Stimulated activated CD8-positive, alpha-beta memory T cell treated with anti-CD3 and anti-CD28 coated beads, Interleukin-4, amount 100 ng/mL, for 1 hour (primary cell): Measurements from ENCODE around the gene POU2AF2.

Experiments used
- DNase-seq, 2 donors: peaks; one replicate each; pipeline ENCODE4 v3.0.0-alpha.2; 2020; ENCODE audit warnings: low read depth in 2 of 2, low spot score in 1 of 2

Gene POU2AF2

GRCh38 chr11:111329306-111330204 lies 84.0 kb downstream of the POU2AF2 start:
- DNase-seq: no peak

GRCh38 chr11:111330234-111330893 lies 84.8 kb downstream of the POU2AF2 start:
- no peak for DNase-seq

- no peak for DNase-seq
These were observed 86.4 kb downstream of the POU2AF2 start for GRCh38 chr11:111331711-111332479.

- no peak for DNase-seq
These were observed 89.3 kb downstream of the POU2AF2 start for GRCh38 chr11:111334532-111335502.

- DNase-seq: no peak
These were observed 90.0 kb downstream of the POU2AF2 start for GRCh38 chr11:111335549-111335948.
